Measurements from ENCODE around the gene AFMID.

GRCh38 chr17:78206298-78206697 lies 19.1 kb downstream of the AFMID start:
- TF ChIP-seq EZH2 (optimal IDR thresholded peaks at IDR 0.05; ENCODE audit: low read depth, low read length) = no peak
- TF ChIP-seq, protein P1, sequence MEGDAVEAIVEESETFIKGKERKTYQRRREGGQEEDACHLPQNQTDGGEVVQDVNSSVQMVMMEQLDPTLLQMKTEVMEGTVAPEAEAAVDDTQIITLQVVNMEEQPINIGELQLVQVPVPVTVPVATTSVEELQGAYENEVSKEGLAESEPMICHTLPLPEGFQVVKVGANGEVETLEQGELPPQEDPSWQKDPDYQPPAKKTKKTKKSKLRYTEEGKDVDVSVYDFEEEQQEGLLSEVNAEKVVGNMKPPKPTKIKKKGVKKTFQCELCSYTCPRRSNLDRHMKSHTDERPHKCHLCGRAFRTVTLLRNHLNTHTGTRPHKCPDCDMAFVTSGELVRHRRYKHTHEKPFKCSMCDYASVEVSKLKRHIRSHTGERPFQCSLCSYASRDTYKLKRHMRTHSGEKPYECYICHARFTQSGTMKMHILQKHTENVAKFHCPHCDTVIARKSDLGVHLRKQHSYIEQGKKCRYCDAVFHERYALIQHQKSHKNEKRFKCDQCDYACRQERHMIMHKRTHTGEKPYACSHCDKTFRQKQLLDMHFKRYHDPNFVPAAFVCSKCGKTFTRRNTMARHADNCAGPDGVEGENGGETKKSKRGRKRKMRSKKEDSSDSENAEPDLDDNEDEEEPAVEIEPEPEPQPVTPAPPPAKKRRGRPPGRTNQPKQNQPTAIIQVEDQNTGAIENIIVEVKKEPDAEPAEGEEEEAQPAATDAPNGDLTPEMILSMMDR (IDR thresholded peaks at IDR 0.05; ENCODE audit: low read length) = no peak
